Measurements from ENCODE around the gene UBALD1.

UBALD1 gene

GRCh38 chr16:4591191-4591590 is 23.5 kb downstream of the UBALD1 start:
- Histone ChIP-seq H3K4me1 (ENCODE audit: insufficient read depth, low read length, severe bottlenecking) (no peaks in the 10 kb centered on the region), H3K4me3 (ENCODE audit: low read depth, low read length, poor library complexity, severe bottlenecking) (no peak overlapping the region), H3K9me2 (ENCODE audit: low read depth, low read length) (no peaks in the 10 kb centered on the region), H4K20me1 (ENCODE audit: insufficient read depth, low read length) (no peaks in the 10 kb centered on the region), H3K36me3 (ENCODE audit: insufficient read depth, low read length) (no peaks in the 10 kb centered on the region; the same call in 1 of the 2 replicates), H3F3A (ENCODE audit: insufficient read depth, low read length) (no peaks in the 10 kb centered on the region), H3K9me3 (ENCODE audit: low read length) (0 out of 2 replicates have a peak, but pooled peaks cover 5% of the 10 kb centered on the region), H3K9ac (ENCODE audit: low read length) (no peak overlapping the region), H3K27ac (ENCODE audit: low read depth, low read length, poor library complexity, severe bottlenecking) (no peak overlapping the region), H2AFZ (ENCODE audit: low read length) (no peak overlapping the region), H3K27me3 (ENCODE audit: insufficient read depth, low read length) (peaks cover 28% of the 10 kb centered on the region), H3K4me2 (ENCODE audit: low read length) (no peak overlapping the region), H3K79me2 (ENCODE audit: insufficient read depth, low read length) (no peaks in the 10 kb centered on the region)
- no peak for TF ChIP-seq CTCF (IDR thresholded peaks at IDR 0.05; ENCODE audit: low read length)
- TF ChIP-seq EZH2 (IDR thresholded peaks at IDR 0.05; ENCODE audit: borderline replicate concordance, low read length) = no peak

GRCh38 chr16:4588961-4589360 is 25.7 kb downstream of the UBALD1 start:
- Histone ChIP-seq H3K36me3 (ENCODE audit: insufficient read depth, low read length) (no peaks in the 10 kb centered on the region; the same call in 1 of the 2 replicates), H3K9me2 (ENCODE audit: low read depth, low read length) (no peaks in the 10 kb centered on the region), H2AFZ (ENCODE audit: low read length) (no peak overlapping the region), H3K4me2 (ENCODE audit: low read length) (no peak overlapping the region), H3K79me2 (ENCODE audit: insufficient read depth, low read length) (no peaks in the 10 kb centered on the region), H3K27ac (ENCODE audit: low read depth, low read length, poor library complexity, severe bottlenecking) (no peak overlapping the region), H3K4me1 (ENCODE audit: insufficient read depth, low read length, severe bottlenecking) (no peaks in the 10 kb centered on the region), H3K4me3 (ENCODE audit: low read depth, low read length, poor library complexity, severe bottlenecking) (no peak overlapping the region), H4K20me1 (ENCODE audit: insufficient read depth, low read length) (no peaks in the 10 kb centered on the region), H3K27me3 (ENCODE audit: insufficient read depth, low read length) (peaks cover 23% of the 10 kb centered on the region), H3K9ac (ENCODE audit: low read length) (no peak overlapping the region), H3F3A (ENCODE audit: insufficient read depth, low read length) (no peaks in the 10 kb centered on the region), H3K9me3 (ENCODE audit: low read length) (0 out of 2 replicates have a peak, but pooled peaks cover 5% of the 10 kb centered on the region)
- TF ChIP-seq CTCF (IDR thresholded peaks at IDR 0.05; ENCODE audit: low read length) (no peak), EZH2 (IDR thresholded peaks at IDR 0.05; ENCODE audit: borderline replicate concordance, low read length) (no peak)

GRCh38 chr16:4588386-4588785 is 26.3 kb downstream of the UBALD1 start:
- H3K4me2 ChIP-seq (ENCODE audit: low read length) = no peak overlapping the region
- no peak overlapping the region for H2AFZ ChIP-seq (ENCODE audit: low read length)
- peaks cover 21% of the 10 kb centered on the region for H3K27me3 ChIP-seq (ENCODE audit: insufficient read depth, low read length)
- no peaks in the 10 kb centered on the region for H3K79me2 ChIP-seq (ENCODE audit: insufficient read depth, low read length)
- H3F3A ChIP-seq (ENCODE audit: insufficient read depth, low read length) = no peaks in the 10 kb centered on the region
- H3K4me1 ChIP-seq (ENCODE audit: insufficient read depth, low read length, severe bottlenecking) = no peaks in the 10 kb centered on the region
- no peak overlapping the region for H3K4me3 ChIP-seq (ENCODE audit: low read depth, low read length, poor library complexity, severe bottlenecking)
- TF ChIP-seq CTCF (IDR thresholded peaks at IDR 0.05; ENCODE audit: low read length) (no peak), EZH2 (IDR thresholded peaks at IDR 0.05; ENCODE audit: borderline replicate concordance, low read length) (no peak)
- 0 out of 2 replicates have a peak, but pooled peaks cover 5% of the 10 kb centered on the region for H3K9me3 ChIP-seq (ENCODE audit: low read length)
- no peak overlapping the region for H3K27ac ChIP-seq (ENCODE audit: low read depth, low read length, poor library complexity, severe bottlenecking)
- H3K36me3 ChIP-seq (ENCODE audit: insufficient read depth, low read length) = no peaks in the 10 kb centered on the region; the same call in 1 of the 2 replicates
- H3K9me2 ChIP-seq (ENCODE audit: low read depth, low read length) = no peaks in the 10 kb centered on the region
- no peaks in the 10 kb centered on the region for H4K20me1 ChIP-seq (ENCODE audit: insufficient read depth, low read length)
- H3K9ac ChIP-seq (ENCODE audit: low read length) = no peak overlapping the region
